K562 (cell line): ENCODE data around the gene ZDHHC8. TPM values are rescaled to one million over a fixed set of nuclear protein-coding genes. Genes with fewer than 3 reads are reported as not detected.

Experiments used
- ATAC-seq: fragments of 200-7000 bp; cut with Tn5 transposase; 3 replicates; pipeline ENCODE4 v1.9.1; 2020; ENCODE audit warnings: moderate library complexity
- BruUV-seq: library from RNA; stranded (reverse); fragments of 400-500 nt; replicated peaks from 2 replicates; lab custom pipeline; 2021; lab: Mats Ljungman, UMichigan
- CTCF ChIA-PET: fragments of 300-600 bp; formaldehyde crosslinking; extraction: SDS; loops from one replicate; lab custom pipeline; 2021; ENCODE audit warnings: low intra/inter-chr PET ratio; lab: Yijun Ruan, JAX
- POLR2A ChIA-PET: fragments of 300-600, 350-650 bp; sonication (Branson Sonifier 250); formaldehyde crosslinking; extraction: SDS; loops from one replicate; lab custom pipeline; 2021; ENCODE audit warnings: antibody characterized with exemption, inconsistent platforms; lab: Yijun Ruan, JAX
- DNase-seq, 4 experiments: peaks; one replicate each; pipeline versions ENCODE4 v3.0.0 to v3.0.0-alpha.2; 2011 to 2018; ENCODE audit warnings: low spot score in 3 of 4, mixed read lengths in 3 of 4; ENCODE audit errors: extremely low read depth in 1 of 4
- FAIRE-seq: peaks from 2 replicates; lab custom pipeline; 2011; peaks lifted over from hg19 to GRCh38; lab: Jason Lieb, UNC
- H2AFZ ChIP-seq: 2 replicates; pipeline ENCODE4 v1.6.0; 2011; ENCODE audit warnings: low read depth, low read length, control low read depth, inconsistent platforms
- H3K27ac ChIP-seq: fragments of 200-600 bp; 3 replicates; pipeline ENCODE4 v1.8.0; 2011; ENCODE audit warnings: low read depth, mild to moderate bottlenecking, control low read depth, inconsistent platforms, low read length, moderate library complexity, mixed read lengths; ENCODE audit errors: extremely low read depth
- H3K27me3 ChIP-seq, 2 experiments: fragments of 300-600 bp in 1 of 2; 2 replicates in 1 of 2; 3 replicates in 1 of 2; pipeline versions ENCODE4 v1.6.0 to v1.8.0; 2011; ENCODE audit warnings: inconsistent platforms in 2 of 2, low read length in 2 of 2, mild to moderate bottlenecking in 1 of 2, mixed read lengths in 1 of 2, moderate library complexity in 1 of 2; ENCODE audit not compliant: control insufficient read depth in 2 of 2, insufficient read depth in 2 of 2
- H3K36me3 ChIP-seq: fragments of 300-600 bp; 3 replicates; pipeline ENCODE4 v1.8.0; 2011; ENCODE audit warnings: mild to moderate bottlenecking, low read length, inconsistent platforms; ENCODE audit not compliant: control insufficient read depth, insufficient read depth
- H3K4me1 ChIP-seq, 2 experiments: fragments of 200-600 bp in 1 of 2; replicated peaks in 1 of 2; 2 replicates in 1 of 2; 3 replicates in 1 of 2; pipeline versions ENCODE4 v1.5.1 to v1.8.0; 2011; ENCODE audit warnings: inconsistent platforms in 2 of 2, low read length in 2 of 2, mild to moderate bottlenecking in 1 of 2, mixed read lengths in 1 of 2, moderate library complexity in 1 of 2; ENCODE audit not compliant: control insufficient read depth in 2 of 2, insufficient read depth in 2 of 2
- H3K4me2 ChIP-seq: 2 replicates; pipeline ENCODE4 v1.6.1; 2011; ENCODE audit warnings: low read length, control low read depth, inconsistent platforms, mixed read lengths; ENCODE audit not compliant: insufficient read depth
- H3K4me3 ChIP-seq: fragments of 200-600 bp; sonication (generic), shearing (Covaris generic); 2 replicates; pipeline ENCODE4 v1.5.1; 2016; ENCODE audit warnings: control low read depth, inconsistent platforms
- H3K79me2 ChIP-seq: fragments of 200-600 bp; 3 replicates; pipeline ENCODE4 v1.8.0; 2011; ENCODE audit warnings: low read length, inconsistent platforms; ENCODE audit not compliant: control insufficient read depth, insufficient read depth
- H3K9ac ChIP-seq, 2 experiments: 2 replicates each; pipeline versions ENCODE4 v1.6.0 to v1.6.1; 2011; ENCODE audit warnings: low read depth in 2 of 2, low read length in 2 of 2, control low read depth in 1 of 2, inconsistent platforms in 1 of 2, mild to moderate bottlenecking in 1 of 2, mixed read lengths in 1 of 2; ENCODE audit not compliant: insufficient read depth in 1 of 2
- H3K9me1 ChIP-seq: one replicate; pipeline ENCODE4 v1.6.0; 2011; ENCODE audit warnings: inconsistent platforms, mild to moderate bottlenecking, low read length, moderate library complexity; ENCODE audit not compliant: control insufficient read depth, insufficient read depth
- H3K9me3 ChIP-seq: replicated peaks from 2 replicates; pipeline ENCODE4 v1.5.1; 2011; ENCODE audit warnings: low read depth, low read length, inconsistent platforms; ENCODE audit not compliant: control insufficient read depth, insufficient read depth
- H4K20me1 ChIP-seq: replicated peaks from 2 replicates; pipeline ENCODE4 v1.6.1; 2011; ENCODE audit warnings: low read length, inconsistent platforms, mixed read lengths; ENCODE audit not compliant: control insufficient read depth, insufficient read depth
- BHLHE40 ChIP-seq: IDR thresholded peaks from 2 replicates; pipeline ENCODE4 v1.6.1; 2011; ENCODE audit warnings: low read length, improper control_type of control experiment
- HMGN3 ChIP-seq: IDR thresholded peaks from 2 replicates; pipeline ENCODE4 v1.6.1; 2011; ENCODE audit warnings: borderline replicate concordance, low read depth, mild to moderate bottlenecking, mixed read lengths, low read length; ENCODE audit not compliant: insufficient read length; ENCODE audit errors: extremely low read depth
- MYBL2 ChIP-seq, 2 experiments: fragments of 450-650 bp in 1 of 2; sonication (generic) in 1 of 2; formaldehyde crosslinking in 1 of 2; IDR thresholded peaks; 2 replicates each; pipeline versions ENCODE4 v1.6.1 to v1.8.1; 2017 to 2022; ENCODE audit warnings: borderline replicate concordance in 1 of 2, inconsistent platforms in 1 of 2, low read depth in 1 of 2, mild to moderate bottlenecking in 1 of 2, missing genetic modification reagents in 1 of 2, moderate library complexity in 1 of 2
- ZC3H4 ChIP-seq: sonication (generic); formaldehyde crosslinking; IDR thresholded peaks from 2 replicates; pipeline ENCODE4 v1.9.0; 2021; ENCODE audit warnings: missing genetic modification reagents, borderline replicate concordance
- ZNF584 ChIP-seq: fragments of 200-800 bp; sonication (Bioruptor generic); IDR thresholded peaks from 2 replicates; pipeline ENCODE4 v1.6.1; 2016; ENCODE audit warnings: low read depth, mild to moderate bottlenecking, missing genetic modification characterization, missing compliant biosample characterization
- WGBS: fragments of 100-300 bp; shearing (Covaris generic); methylation state at CpG from one replicate; pipeline ENCODE4 v1.1.6; 2016; ENCODE audit warnings: low coverage, mixed read lengths; ENCODE audit not compliant: insufficient coverage; ENCODE audit errors: missing lambda C conversion rate; 5-methylcytosine and 5-hydroxymethylcytosine counted together
- in situ Hi-C: fragments of 300-500 bp; cut with MboI; formaldehyde crosslinking; loops from 4 replicates; pipeline ENCODE4 v1.15.0; 2018; ENCODE audit warnings: inconsistent platforms, mixed read lengths
- intact Hi-C: fragments of 100-400 bp; cut with micrococcal nuclease; formaldehyde crosslinking; loops from 2 replicates; pipeline ENCODE4 v1.14.2; 2022
- polyA plus RNA-seq, 8 experiments: library from polyadenylated mRNA; depleted of rRNA in 4 of 8; stranded (reverse) in 5 of 8; unstranded in 3 of 8; fragments of >200 nt; fragmentation: Nextera tagmentation in 2 of 8; fragmentation: Illumina TruSeq in 1 of 8; extraction: Ambion mirVana in 2 of 8; extraction: Trizol in 1 of 8; gene quantifications; 2 replicates each; pipeline versions ENCODE4 v1.2.1 to v1.2.3, GENCODE V29; 2011 to 2014; ENCODE audit warnings: inconsistent platforms in 1 of 8, missing spikeins in 1 of 8
- total RNA-seq, 7 experiments: library from RNA; depleted of rRNA in 6 of 7; stranded (reverse); fragments of >200 nt in 6 of 7; fragmentation: Illumina TruSeq in 2 of 7; extraction: Trizol in 2 of 7; gene quantifications; 2 replicates each; pipeline versions ENCODE4 v1.2.1 to v1.2.3, GENCODE V29; 2011 to 2021; ENCODE audit warnings: low replicate concordance in 1 of 7

The ZDHHC8 gene
- total and polyA plus RNA-seq, 9 of the 15 experiments (the other 6 are each of a cell fraction or from before 2014, with no cell fraction given), result 0.04 to 109 (median 16.4) TPM

GRCh38 chr22:20175597-20175900, 43.9 kb downstream of the ZDHHC8 start:
- intact Hi-C loops, result loop anchor here (2.0 to 5.0 kb wide), 2 partner anchors 63 to 92 kb away; partner anchors contain the start of gene RTN4R
- Histone ChIP-seq H3K36me3 (no peaks in the 10 kb centered on the region), H3K27me3 (peaks cover 83 to 98% of the 10 kb centered on the region in 2 experiments; a peak in 4 of 5 replicates), H3K79me2 (no peaks in the 10 kb centered on the region), H3K4me2 (no peak overlapping the region), H3K4me1 (peaks cover 0 to 58% of the 10 kb centered on the region in 2 experiments; a peak in 1 of 5 replicates), H2AFZ (no peak overlapping the region), H3K9me1 (no peaks in the 10 kb centered on the region), H3K9ac (no peak overlapping the region; a peak in 1 of 4 replicates), H4K20me1 (peaks cover 62% of the 10 kb centered on the region), H3K4me3 (no peak overlapping the region), H3K27ac (no peak overlapping the region), H3K9me3 (no peaks in the 10 kb centered on the region)
- DNase-seq (no peak), FAIRE-seq (no peak), ATAC-seq (no peak)
- ChIA-PET CTCF (interaction anchor here (0.7 kb wide), 1 partner anchor 63 kb away, joined by 3 read pairs; no protein-coding TSS in a partner anchor), POLR2A (interaction anchor here (0.6 to 1.9 kb wide), 8 partner anchors 8 to 339 kb away, joined by 3 to 5 read pairs (median 4); no protein-coding TSS in a partner anchor)
- no TSS peak for BruUV-seq
- TF ChIP-seq MYBL2 (IDR thresholded peaks at IDR 0.05; ENCODE audit: low read depth) (no peak), MYBL2 (CRISPR knock-in tag; IDR thresholded peaks at IDR 0.05; ENCODE audit: borderline replicate concordance) (peak; percentile 12; the same call in 1 of the 2 replicates), HMGN3 (peak; percentile 1), ZNF584 (CRISPR knock-in tag) (no peak), BHLHE40 (peak; percentile 51; the same call in 1 of the 2 replicates), ZC3H4 (0 out of 2 replicates have a peak, but pooled peaks have one; percentile 1)
- WGBS, result 2% methylated on average over 12 of the region's 12 CpGs
- in situ Hi-C loops, result no loop called here
